ENCODE results near the gene FGFR3. TPM values are rescaled to one million over a fixed set of nuclear protein-coding genes. Genes with fewer than 3 reads are reported as not detected.

The FGFR3 gene
- total and polyA plus RNA-seq, 2 experiments from 2014 or later: 0.10 to 0.97 TPM

- Histone ChIP-seq H3K79me2 (ENCODE audit: insufficient read depth) (no peaks in the 10 kb centered on the region), H3F3A (ENCODE audit: insufficient read depth) (no peaks in the 10 kb centered on the region), H3K9me3 (ENCODE audit: low read depth) (no peaks in the 10 kb centered on the region), H3K4me3 (0 out of 2 replicates have a peak overlapping the region, but pooled peaks have one; percentile 6), H3K27me3 (replicated peaks; ENCODE audit: insufficient read depth) (peaks cover 14% of the 10 kb centered on the region), H3K4me2 (ENCODE audit: unreplicated experiment) (no peak overlapping the region), H3K36me3 (ENCODE audit: low read depth) (no peaks in the 10 kb centered on the region), H3K9me2 (ENCODE audit: insufficient read depth) (no peaks in the 10 kb centered on the region), H3K4me1 (ENCODE audit: insufficient read depth) (no peaks in the 10 kb centered on the region), H3K9ac (no peak overlapping the region), H3K27ac (no peak overlapping the region), H4K20me1 (ENCODE audit: insufficient read depth) (no peaks in the 10 kb centered on the region), H2AFZ (no peak overlapping the region)
- TF ChIP-seq EZH2 (IDR thresholded peaks at IDR 0.05; ENCODE audit: insufficient read depth, poor library complexity, severe bottlenecking) (peak; percentile 98), EZH2phosphoT487 (IDR thresholded peaks at IDR 0.05; ENCODE audit: insufficient read depth, low read depth) (0 out of 2 replicates have a peak, but pooled peaks have one; percentile 57)
- WGBS, 2 experiments (ENCODE audit: low coverage in 1 of 2, low lambda C conversion rate in 2 of 2, missing lambda C conversion rate in 2 of 2): 3% methylated on average over 73 to 94 of the region's 101 CpGs
- DNase-seq: peak; percentile 45
- in situ Hi-C loops (cut with MboI): no loop called here
Measured at GRCh38 chr4:1793940-1794808, 1.1 kb downstream of the FGFR3 start.

GRCh38 chr4:1794809-1795298, 1.8 kb downstream of the FGFR3 start:
- Histone ChIP-seq H3K27me3 (replicated peaks; ENCODE audit: insufficient read depth) (peaks cover 14% of the 10 kb centered on the region), H3K36me3 (ENCODE audit: low read depth) (no peaks in the 10 kb centered on the region), H3K9me3 (ENCODE audit: low read depth) (no peaks in the 10 kb centered on the region), H3K27ac (no peak overlapping the region), H2AFZ (no peak overlapping the region), H3K9ac (no peak overlapping the region), H3K79me2 (ENCODE audit: insufficient read depth) (no peaks in the 10 kb centered on the region), H3K9me2 (ENCODE audit: insufficient read depth) (no peaks in the 10 kb centered on the region), H3K4me2 (ENCODE audit: unreplicated experiment) (no peak overlapping the region), H4K20me1 (ENCODE audit: insufficient read depth) (no peaks in the 10 kb centered on the region), H3K4me3 (no peak overlapping the region), H3F3A (ENCODE audit: insufficient read depth) (no peaks in the 10 kb centered on the region), H3K4me1 (ENCODE audit: insufficient read depth) (no peaks in the 10 kb centered on the region)
- DNase-seq: no peak
- in situ Hi-C loops (cut with MboI): no loop called here
- WGBS, 2 experiments (ENCODE audit: low coverage in 1 of 2, low lambda C conversion rate in 2 of 2, missing lambda C conversion rate in 2 of 2): 1 to 9% methylated on average over 24 to 30 of the region's 68 CpGs
- TF ChIP-seq EZH2 (IDR thresholded peaks at IDR 0.05; ENCODE audit: insufficient read depth, poor library complexity, severe bottlenecking) (peak; percentile 57), EZH2phosphoT487 (IDR thresholded peaks at IDR 0.05; ENCODE audit: insufficient read depth, low read depth) (0 out of 2 replicates have a peak, but pooled peaks have one; percentile 39)

- no peaks in the 10 kb centered on the region for H3K9me2 ChIP-seq (ENCODE audit: insufficient read depth)
- no peaks in the 10 kb centered on the region for H3F3A ChIP-seq (ENCODE audit: insufficient read depth)
- in situ Hi-C loops (cut with MboI): no loop called here
- no peak overlapping the region for H3K9ac ChIP-seq
- no peak overlapping the region for H3K27ac ChIP-seq
- no peaks in the 10 kb centered on the region for H3K4me1 ChIP-seq (ENCODE audit: insufficient read depth)
- no peaks in the 10 kb centered on the region for H3K79me2 ChIP-seq (ENCODE audit: insufficient read depth)
- no peaks in the 10 kb centered on the region for H3K36me3 ChIP-seq (ENCODE audit: low read depth)
- peaks cover 14% of the 10 kb centered on the region for H3K27me3 ChIP-seq (replicated peaks; ENCODE audit: insufficient read depth)
- 58 to 62% methylated on average over 20 to 32 of the region's 32 CpGs for WGBS, 2 experiments (ENCODE audit: low coverage in 1 of 2, low lambda C conversion rate in 2 of 2, missing lambda C conversion rate in 2 of 2)
- no peak overlapping the region for H3K4me2 ChIP-seq (ENCODE audit: unreplicated experiment)
- TF ChIP-seq EZH2phosphoT487 (IDR thresholded peaks at IDR 0.05; ENCODE audit: insufficient read depth, low read depth): no peak
- TF ChIP-seq EZH2 (IDR thresholded peaks at IDR 0.05; ENCODE audit: insufficient read depth, poor library complexity, severe bottlenecking): no peak
- H4K20me1 ChIP-seq (ENCODE audit: insufficient read depth): no peaks in the 10 kb centered on the region
- no peak overlapping the region for H3K4me3 ChIP-seq
- no peaks in the 10 kb centered on the region for H3K9me3 ChIP-seq (ENCODE audit: low read depth)
- DNase-seq: no peak
- H2AFZ ChIP-seq: no peak overlapping the region
Measured at GRCh38 chr4:1795299-1796195, 2.5 kb downstream of the FGFR3 start.

GRCh38 chr4:1796486-1797204, 3.6 kb downstream of the FGFR3 start:
- DNase-seq: no peak
- TF ChIP-seq EZH2 (IDR thresholded peaks at IDR 0.05; ENCODE audit: insufficient read depth, poor library complexity, severe bottlenecking): no peak
- no peak for TF ChIP-seq EZH2phosphoT487 (IDR thresholded peaks at IDR 0.05; ENCODE audit: insufficient read depth, low read depth)
- Histone ChIP-seq H3K27me3 (replicated peaks; ENCODE audit: insufficient read depth) (peaks cover 14% of the 10 kb centered on the region), H3K4me2 (ENCODE audit: unreplicated experiment) (no peak overlapping the region), H3K36me3 (ENCODE audit: low read depth) (no peaks in the 10 kb centered on the region), H2AFZ (no peak overlapping the region), H4K20me1 (ENCODE audit: insufficient read depth) (no peaks in the 10 kb centered on the region), H3K79me2 (ENCODE audit: insufficient read depth) (no peaks in the 10 kb centered on the region), H3K27ac (no peak overlapping the region), H3K4me3 (no peak overlapping the region), H3F3A (ENCODE audit: insufficient read depth) (no peaks in the 10 kb centered on the region), H3K9me2 (ENCODE audit: insufficient read depth) (no peaks in the 10 kb centered on the region), H3K4me1 (ENCODE audit: insufficient read depth) (no peaks in the 10 kb centered on the region), H3K9ac (no peak overlapping the region), H3K9me3 (ENCODE audit: low read depth) (no peaks in the 10 kb centered on the region)
- 88 to 92% methylated on average over 14 of the region's 14 CpGs for WGBS, 2 experiments (ENCODE audit: low coverage in 1 of 2, low lambda C conversion rate in 2 of 2, missing lambda C conversion rate in 2 of 2)
- in situ Hi-C loops (cut with MboI): no loop called here
